WTC11 (cell line): Measurements from ENCODE around the gene NXPH3. TPM values are rescaled to one million over a fixed set of nuclear protein-coding genes. Genes with fewer than 3 reads are reported as not detected.

Experiments
- ATAC-seq: fragments of 200-7000 bp; cut with Tn5 transposase; 2 replicates; pipeline ENCODE4 v1.10.0; 2021; ENCODE audit warnings: mild to moderate bottlenecking, moderate library complexity
- CTCF ChIA-PET: fragments of 300-600 bp; sonication (Branson Sonifier 250); formaldehyde crosslinking; loops from one replicate; lab custom pipeline; 2021; ENCODE audit warnings: antibody characterized with exemption; lab: Charles Lee
- POLR2A ChIA-PET: fragments of 350-600 bp; sonication (Branson Sonifier 250); formaldehyde crosslinking; loops from one replicate; lab custom pipeline; 2021; ENCODE audit warnings: antibody characterized with exemption; lab: Charles Lee
- DNase-seq: peaks from one replicate; pipeline ENCODE4 v3.0.0; 2021; ENCODE audit warnings: low spot score
- H3K27ac Mint-ChIP-seq: 2 replicates; pipeline ENCODE4 v1.8.0; 2021; ENCODE audit warnings: mixed read lengths
- H3K27me3 Mint-ChIP-seq: 2 replicates; pipeline ENCODE4 v1.8.0; 2021; ENCODE audit warnings: low read depth, mild to moderate bottlenecking, moderate library complexity, mixed read lengths
- H3K36me3 Mint-ChIP-seq: 2 replicates; pipeline ENCODE4 v1.8.0; 2021; ENCODE audit warnings: mixed read lengths
- H3K4me1 Mint-ChIP-seq: 2 replicates; pipeline ENCODE4 v1.8.0; 2022; ENCODE audit warnings: mixed read lengths
- H3K4me3 Mint-ChIP-seq: 2 replicates; pipeline ENCODE4 v1.8.0; 2021; ENCODE audit warnings: mild to moderate bottlenecking, moderate library complexity, mixed read lengths
- H3K9me3 Mint-ChIP-seq: 2 replicates; pipeline ENCODE4 v1.8.0; 2021; ENCODE audit warnings: mixed read lengths
- AR ChIP-seq: fragments of 250-450 bp; sonication (Bioruptor Pico); IDR thresholded peaks from 2 replicates; pipeline ENCODE4 v1.9.0; 2021; ENCODE audit warnings: mild to moderate bottlenecking
- E2F5 ChIP-seq: sonication (generic); formaldehyde crosslinking; IDR thresholded peaks from 2 replicates; pipeline ENCODE4 v1.8.1; 2022; ENCODE audit warnings: mild to moderate bottlenecking, moderate library complexity, missing genetic modification reagents
- ELF4 ChIP-seq: sonication (generic); formaldehyde crosslinking; IDR thresholded peaks from 2 replicates; pipeline ENCODE4 v1.8.1; 2022; ENCODE audit warnings: low read depth, mild to moderate bottlenecking, moderate library complexity, missing genetic modification reagents
- EMX1 ChIP-seq: fragments of 250-450 bp; sonication (Bioruptor Pico); IDR thresholded peaks from 2 replicates; pipeline ENCODE4 v1.8.0; 2021; ENCODE audit warnings: mild to moderate bottlenecking
- FOXK1 ChIP-seq: sonication (generic); formaldehyde crosslinking; IDR thresholded peaks from 2 replicates; pipeline ENCODE4 v1.8.0; 2022; ENCODE audit warnings: mild to moderate bottlenecking, moderate library complexity, missing genetic modification reagents
- GABPB1 ChIP-seq: sonication (generic); formaldehyde crosslinking; IDR thresholded peaks from 2 replicates; pipeline ENCODE4 v1.8.1; 2023; ENCODE audit warnings: mild to moderate bottlenecking, missing genetic modification reagents
- GTF2I ChIP-seq: fragments of 250-450 bp; sonication (Bioruptor Pico); conservative IDR thresholded peaks from 2 replicates; pipeline ENCODE4 v1.4.0; 2021; ENCODE audit warnings: mild to moderate bottlenecking
- KAT7 ChIP-seq: sonication (generic); formaldehyde crosslinking; IDR thresholded peaks from 2 replicates; pipeline ENCODE4 v1.8.1; 2023; ENCODE audit warnings: missing genetic modification reagents, mild to moderate bottlenecking, borderline replicate concordance
- NR2C2 ChIP-seq: sonication (generic); formaldehyde crosslinking; IDR thresholded peaks from 2 replicates; pipeline ENCODE4 v1.8.0; 2022; ENCODE audit warnings: mild to moderate bottlenecking, missing genetic modification reagents
- SMAD4 ChIP-seq: sonication (generic); formaldehyde crosslinking; IDR thresholded peaks from 2 replicates; pipeline ENCODE4 v1.8.0; 2022; ENCODE audit warnings: mild to moderate bottlenecking, missing genetic modification reagents
- ZMAT4 ChIP-seq: fragments of 250-450 bp; sonication (Bioruptor Pico); IDR thresholded peaks from 2 replicates; pipeline ENCODE4 v1.9.0; 2021; ENCODE audit warnings: mild to moderate bottlenecking
- ZNF121 ChIP-seq: sonication (generic); formaldehyde crosslinking; IDR thresholded peaks from 2 replicates; pipeline ENCODE4 v1.8.0; 2023; ENCODE audit warnings: missing genetic modification reagents
- ZNF219 ChIP-seq: sonication (generic); formaldehyde crosslinking; IDR thresholded peaks from 2 replicates; pipeline ENCODE4 v1.8.0; 2023; ENCODE audit warnings: missing genetic modification reagents, mild to moderate bottlenecking, borderline replicate concordance
- ZNF532 ChIP-seq: fragments of 250-450 bp; sonication (Bioruptor Pico); IDR thresholded peaks from 2 replicates; pipeline ENCODE4 v1.9.0; 2021; ENCODE audit warnings: mild to moderate bottlenecking, borderline replicate concordance
- total RNA-seq: library from RNA; stranded (reverse); gene quantifications from 3 replicates; pipeline ENCODE4 v1.2.3, GENCODE V29; 2021
- TF ChIP-seq, protein P1 (sequence below): sonication (generic); formaldehyde crosslinking; IDR thresholded peaks from 2 replicates; pipeline ENCODE4 v1.8.1; 2023; ENCODE audit warnings: mild to moderate bottlenecking, missing genetic modification reagents, moderate library complexity

NXPH3 gene
- total RNA-seq, 1 experiment from 2014 or later = 3.4 TPM

DNA sequence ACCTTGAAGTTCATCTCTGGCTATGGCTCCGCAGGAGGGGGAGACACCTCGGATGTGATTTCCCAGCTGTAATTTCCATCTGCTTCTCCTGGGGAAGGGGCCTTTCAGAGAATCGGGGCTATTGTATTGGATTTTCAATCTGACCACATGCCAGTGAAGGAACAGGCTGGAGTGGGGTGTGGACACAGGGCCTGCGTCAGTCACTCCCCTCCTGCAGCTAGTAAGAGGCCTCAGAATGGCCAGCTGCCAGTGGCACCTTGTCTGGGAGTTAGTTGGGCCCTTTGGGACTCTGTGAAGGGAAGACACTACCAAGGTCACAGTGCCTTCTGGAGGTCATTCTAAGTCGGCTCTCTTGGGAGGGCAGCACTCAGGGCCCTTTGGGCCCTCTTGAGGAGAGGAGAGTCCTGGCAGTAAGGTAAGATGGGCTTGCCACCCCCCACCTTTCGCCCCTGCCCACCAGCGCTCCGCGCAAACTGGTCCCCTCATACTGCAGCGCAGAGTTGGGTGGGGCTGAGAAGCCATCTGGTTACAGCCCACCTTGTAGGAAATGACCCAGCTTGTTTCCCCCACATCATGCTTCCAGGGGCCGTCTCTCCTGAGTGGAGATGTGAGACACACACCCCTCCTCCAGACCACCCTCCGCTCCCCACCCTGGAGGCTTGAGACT is 5.4 kb downstream of the NXPH3 start (continued):
- no peak for TF ChIP-seq ZNF532 (CRISPR knock-in tag)
- TF ChIP-seq, protein P1, sequence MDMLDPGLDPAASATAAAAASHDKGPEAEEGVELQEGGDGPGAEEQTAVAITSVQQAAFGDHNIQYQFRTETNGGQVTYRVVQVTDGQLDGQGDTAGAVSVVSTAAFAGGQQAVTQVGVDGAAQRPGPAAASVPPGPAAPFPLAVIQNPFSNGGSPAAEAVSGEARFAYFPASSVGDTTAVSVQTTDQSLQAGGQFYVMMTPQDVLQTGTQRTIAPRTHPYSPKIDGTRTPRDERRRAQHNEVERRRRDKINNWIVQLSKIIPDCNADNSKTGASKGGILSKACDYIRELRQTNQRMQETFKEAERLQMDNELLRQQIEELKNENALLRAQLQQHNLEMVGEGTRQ (CRISPR knock-in tag) = no peak
- no peak for TF ChIP-seq ELF4 (CRISPR knock-in tag)
- TF ChIP-seq, all 79 proteins: peak for 0

- no peak for ATAC-seq
- DNase-seq = no peak
- Mint-ChIP-seq H3K36me3 (no peaks in the 10 kb centered on the region), H3K27me3 (peaks cover 21% of the 10 kb centered on the region), H3K27ac (no peak overlapping the region), H3K4me3 (no peak overlapping the region), H3K4me1 (peaks cover 4% of the 10 kb centered on the region)
- no peak for TF ChIP-seq EMX1
- TF ChIP-seq ZNF121 (CRISPR knock-in tag) = no peak
- no peak for TF ChIP-seq ZMAT4 (CRISPR knock-in tag)
- TF ChIP-seq KAT7 (CRISPR knock-in tag) = no peak
- no peak for TF ChIP-seq E2F5
- TF ChIP-seq ZNF219 (CRISPR knock-in tag) = no peak
- TF ChIP-seq FOXK1 (CRISPR knock-in tag) = no peak
- no peak for TF ChIP-seq GABPB1
- no peak for TF ChIP-seq SMAD4 (CRISPR knock-in tag)
- TF ChIP-seq GTF2I (CRISPR knock-in tag) = no peak
- TF ChIP-seq AR (CRISPR knock-in tag) = no peak
- no peak for TF ChIP-seq ELF4 (CRISPR knock-in tag)
- no peak for TF ChIP-seq NR2C2 (CRISPR knock-in tag)
- TF ChIP-seq, all 79 proteins: peak for 0
- ChIA-PET CTCF (no interaction called here), POLR2A (no interaction called here)
- H3K9me3 Mint-ChIP-seq = no peaks in the 10 kb centered on the region
These were observed 6.0 kb downstream of the NXPH3 start for GRCh38 chr17:49581648-49581998.
